GM12872 (cell line): Measurements from ENCODE around the gene CST9.

Experiments
- TF ChIP-seq, protein P1 (sequence below): IDR thresholded peaks from 3 replicates; pipeline ENCODE4 v1.5.1; 2011; ENCODE audit warnings: low read depth, mild to moderate bottlenecking, low read length, moderate library complexity; ENCODE audit not compliant: insufficient read depth

Gene CST9

DNA sequence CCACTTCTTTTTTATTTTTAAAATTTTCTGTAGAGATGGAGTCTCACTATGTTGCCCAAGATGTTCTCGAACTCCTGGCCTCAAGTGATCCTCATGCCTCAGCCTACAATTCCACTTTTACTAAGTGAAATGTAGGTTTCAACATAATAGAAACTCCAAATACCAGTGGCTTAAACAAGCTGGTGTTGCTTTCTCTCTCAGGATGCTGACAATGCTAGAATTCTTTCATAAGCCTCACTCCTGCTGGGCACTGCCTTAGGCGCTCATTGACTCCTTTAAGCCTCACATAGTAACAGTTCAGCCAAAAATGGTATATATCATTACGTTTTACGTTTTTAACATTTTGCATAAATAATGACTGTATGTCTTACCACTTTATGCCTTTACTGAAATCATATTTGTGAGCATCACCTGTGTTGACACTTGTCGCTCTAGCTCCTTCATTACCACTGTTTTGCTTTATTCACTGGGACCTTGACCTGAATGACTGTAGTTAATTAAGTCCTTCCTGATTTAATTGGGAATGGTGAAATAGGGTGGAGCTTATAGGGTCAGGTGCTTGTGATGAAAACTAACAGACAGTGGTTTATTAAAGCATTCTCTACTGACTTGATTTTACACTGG lies 3.9 kb upstream of the CST9 start:
- TF ChIP-seq, protein P1, sequence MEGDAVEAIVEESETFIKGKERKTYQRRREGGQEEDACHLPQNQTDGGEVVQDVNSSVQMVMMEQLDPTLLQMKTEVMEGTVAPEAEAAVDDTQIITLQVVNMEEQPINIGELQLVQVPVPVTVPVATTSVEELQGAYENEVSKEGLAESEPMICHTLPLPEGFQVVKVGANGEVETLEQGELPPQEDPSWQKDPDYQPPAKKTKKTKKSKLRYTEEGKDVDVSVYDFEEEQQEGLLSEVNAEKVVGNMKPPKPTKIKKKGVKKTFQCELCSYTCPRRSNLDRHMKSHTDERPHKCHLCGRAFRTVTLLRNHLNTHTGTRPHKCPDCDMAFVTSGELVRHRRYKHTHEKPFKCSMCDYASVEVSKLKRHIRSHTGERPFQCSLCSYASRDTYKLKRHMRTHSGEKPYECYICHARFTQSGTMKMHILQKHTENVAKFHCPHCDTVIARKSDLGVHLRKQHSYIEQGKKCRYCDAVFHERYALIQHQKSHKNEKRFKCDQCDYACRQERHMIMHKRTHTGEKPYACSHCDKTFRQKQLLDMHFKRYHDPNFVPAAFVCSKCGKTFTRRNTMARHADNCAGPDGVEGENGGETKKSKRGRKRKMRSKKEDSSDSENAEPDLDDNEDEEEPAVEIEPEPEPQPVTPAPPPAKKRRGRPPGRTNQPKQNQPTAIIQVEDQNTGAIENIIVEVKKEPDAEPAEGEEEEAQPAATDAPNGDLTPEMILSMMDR: no peak

DNA sequence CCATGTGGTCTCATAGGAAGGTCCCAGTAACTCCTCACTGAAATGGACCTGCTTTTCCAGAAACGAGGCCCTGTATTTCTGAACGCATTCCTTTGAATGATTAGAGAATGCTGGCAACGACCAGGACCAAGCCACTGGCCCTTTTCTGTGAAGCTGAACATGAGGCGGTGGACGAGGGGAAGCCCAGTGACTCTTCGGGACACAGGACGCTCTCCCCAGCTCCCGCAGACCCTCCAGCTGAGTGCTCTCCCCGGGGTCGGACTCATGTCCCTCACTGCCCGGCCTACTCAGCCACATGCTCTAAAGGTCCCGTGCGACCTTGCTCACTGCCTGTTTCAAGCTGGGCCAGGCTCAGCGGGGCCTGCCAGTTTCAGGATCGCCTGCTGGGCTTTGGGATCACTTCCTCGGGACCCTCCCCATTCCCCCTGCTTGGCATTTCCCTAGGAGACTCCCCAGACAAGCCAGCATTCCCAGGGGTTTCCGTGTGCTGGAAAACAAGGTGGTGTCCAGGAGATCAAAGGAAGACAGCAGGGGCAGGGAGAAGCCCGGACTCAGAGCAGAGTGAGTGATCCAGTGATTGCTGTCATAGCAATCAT lies 2.6 kb upstream of the CST9 start:
- TF ChIP-seq, protein P1: no peak

DNA sequence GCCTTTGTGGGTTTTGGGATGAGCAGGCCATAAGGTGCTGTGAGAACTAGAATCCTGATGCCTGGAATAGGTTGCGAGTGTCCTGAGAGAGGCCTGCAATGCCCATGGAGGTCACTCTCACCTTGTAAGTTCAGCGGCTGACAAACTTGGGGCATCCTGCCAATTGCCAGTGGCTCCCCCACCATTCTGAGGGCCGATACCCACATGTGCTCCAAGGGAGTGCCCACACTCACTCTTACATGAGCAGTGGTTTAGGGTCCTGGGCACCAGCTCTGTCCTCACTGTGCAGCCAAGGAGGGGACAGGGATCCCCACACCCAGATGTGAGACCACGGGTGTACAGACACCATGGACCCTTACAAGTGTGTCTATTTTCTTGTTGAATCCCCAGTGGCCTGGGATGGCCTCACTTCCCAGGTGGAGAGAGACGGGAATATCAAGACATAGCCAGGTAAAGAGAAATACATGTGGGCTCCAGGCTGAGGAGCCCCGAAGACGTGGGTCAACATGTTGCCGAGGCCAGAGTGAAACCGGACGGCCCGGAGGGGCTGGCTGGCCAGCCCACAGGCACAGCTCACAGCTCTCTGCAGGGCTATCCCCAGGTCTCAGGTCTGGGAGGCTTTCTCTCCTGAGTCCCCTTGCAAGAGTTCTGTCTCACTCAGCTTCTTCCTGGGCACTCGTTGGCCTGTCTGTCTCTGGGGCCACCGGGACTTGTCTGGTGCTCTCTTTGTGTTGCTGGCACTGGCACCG lies 2.0 kb upstream of the CST9 start:
- TF ChIP-seq, protein P1: no peak

DNA sequence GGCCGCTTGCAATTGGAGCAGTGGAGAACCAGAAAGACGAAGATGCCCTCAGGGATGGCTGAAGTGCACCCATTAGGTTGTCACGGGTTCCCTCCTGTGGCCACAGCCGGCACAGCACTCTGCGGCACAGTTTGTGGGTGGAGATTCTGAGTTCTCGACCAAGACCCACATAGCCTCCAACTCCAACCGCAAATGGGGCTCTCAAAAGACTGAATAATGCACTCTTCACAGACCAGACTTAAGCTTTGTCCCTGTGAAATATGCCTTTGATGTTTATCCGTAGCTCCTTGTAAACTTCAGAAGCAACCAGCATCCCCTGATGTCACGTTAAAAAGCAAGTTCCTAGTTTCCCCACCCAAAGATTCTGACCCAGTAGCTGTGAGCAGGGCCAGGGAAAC lies 934 bp upstream of the CST9 start:
- TF ChIP-seq, protein P1: peak; percentile 97

DNA sequence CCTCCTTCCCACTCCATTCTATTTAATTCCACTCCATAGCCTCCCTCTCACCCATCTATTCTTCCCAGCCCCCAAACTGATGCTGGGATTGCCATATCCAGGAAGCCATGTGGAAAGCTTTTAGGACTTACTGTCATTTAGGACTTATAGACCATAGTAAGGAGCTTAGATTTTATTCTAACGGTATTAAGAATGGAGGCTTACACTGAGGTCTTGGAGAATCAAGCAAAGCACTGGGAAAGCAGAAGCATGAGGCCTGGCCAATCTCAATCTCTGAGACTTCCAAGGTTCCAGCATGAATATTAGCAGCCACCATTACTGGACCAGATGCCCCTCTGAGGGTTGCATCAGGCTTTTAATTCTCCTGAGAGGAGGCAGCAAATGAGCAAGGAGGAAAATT lies 1.4 kb downstream of the CST9 start:
- TF ChIP-seq, protein P1: no peak

DNA sequence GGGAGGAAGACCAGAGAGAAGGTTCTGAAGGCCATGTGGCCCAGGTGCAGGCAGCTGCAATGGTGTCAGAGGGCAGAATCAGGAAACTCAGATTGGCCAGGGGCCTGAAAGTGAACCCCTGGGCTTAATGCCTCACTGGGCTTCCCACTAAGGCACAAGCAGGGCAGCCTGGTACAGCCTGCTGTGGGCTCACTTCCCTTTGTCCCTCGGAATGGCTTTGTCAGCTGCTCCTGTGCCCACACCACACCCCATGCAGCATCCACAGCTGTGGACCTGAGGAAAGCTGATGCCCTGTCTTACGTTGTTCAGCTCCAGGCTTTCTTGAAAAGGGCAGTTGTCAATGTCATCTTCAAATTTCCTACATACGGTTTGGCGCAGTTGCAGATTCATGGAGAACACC lies 2.4 kb downstream of the CST9 start:
- TF ChIP-seq, protein P1: no peak

DNA sequence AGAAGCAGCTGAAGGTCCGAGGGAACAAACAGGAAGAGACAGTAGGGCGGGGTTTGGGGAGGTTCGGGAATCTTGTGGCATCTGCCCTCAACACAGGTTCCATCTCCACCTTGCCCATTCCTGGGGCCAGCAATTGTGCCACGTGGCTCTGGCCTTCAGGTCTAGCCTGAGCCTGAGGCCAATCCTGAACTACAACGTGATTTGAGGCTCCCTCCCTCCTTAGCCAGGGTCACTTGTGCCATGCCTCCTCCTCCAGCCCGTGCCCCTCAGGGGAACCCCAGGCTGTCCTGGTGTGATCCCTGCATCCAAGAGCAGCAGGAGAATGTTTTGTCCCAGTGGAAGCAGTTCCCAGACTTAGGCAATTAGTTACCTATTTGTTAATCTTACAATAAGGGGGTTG lies 3.0 kb downstream of the CST9 start:
- TF ChIP-seq, protein P1: no peak
